GM18505 (cell line): ENCODE results near the gene DENND1A.

Source experiments
- ATAC-seq: cut with Tn5 transposase; IDR thresholded peaks from one replicate; pipeline ENCODE4 v1.9.1; 2021; ENCODE audit not compliant: unreplicated experiment
- POLR2A ChIP-seq: IDR thresholded peaks from 4 replicates; pipeline ENCODE4 v1.6.1; 2011; ENCODE audit warnings: borderline replicate concordance; ENCODE audit not compliant: insufficient read depth, insufficient read length; ENCODE audit errors: extremely low read depth

DENND1A gene

GRCh38 chr9:123421801-123422455, 508.0 kb downstream of the DENND1A start:
- TF ChIP-seq POLR2A = no peak
- ATAC-seq = no peak

GRCh38 chr9:123421186-123421585, 508.7 kb downstream of the DENND1A start:
- no peak for TF ChIP-seq POLR2A
- ATAC-seq = no peak

GRCh38 chr9:123420592-123421111, 509.3 kb downstream of the DENND1A start:
- no peak for TF ChIP-seq POLR2A

GRCh38 chr9:123419721-123420591, 510.0 kb downstream of the DENND1A start:
- no peak for TF ChIP-seq POLR2A
- ATAC-seq = no peak

More at GRCh38 chr9:123420592-123421111, 509.3 kb downstream of the DENND1A start:
- no peak for ATAC-seq

DNA sequence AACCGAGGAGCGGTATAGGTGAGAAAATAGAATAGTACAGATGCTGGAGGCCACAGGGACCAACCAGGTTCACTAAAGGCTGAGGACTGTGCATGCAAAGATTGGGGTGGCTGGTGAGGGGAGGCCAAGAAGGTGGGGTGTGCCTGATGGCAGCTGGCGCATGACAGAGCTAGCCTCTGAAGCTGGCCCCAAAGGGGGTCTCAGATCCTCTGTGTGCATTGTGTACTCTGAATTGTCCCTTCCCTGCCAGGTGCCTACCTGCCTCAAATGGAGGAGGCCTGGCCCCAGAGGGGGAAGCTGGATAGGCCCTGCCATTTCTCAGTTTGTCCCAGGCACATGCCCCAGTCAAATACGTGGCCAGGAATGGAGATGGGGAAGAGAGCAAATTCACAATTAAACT, 510.8 kb downstream of the DENND1A start:
- TF ChIP-seq POLR2A = no peak
- no peak for ATAC-seq

- no peak for ATAC-seq
- TF ChIP-seq POLR2A = no peak
Observed at GRCh38 chr9:123418506-123418905, 511.4 kb downstream of the DENND1A start.

DNA sequence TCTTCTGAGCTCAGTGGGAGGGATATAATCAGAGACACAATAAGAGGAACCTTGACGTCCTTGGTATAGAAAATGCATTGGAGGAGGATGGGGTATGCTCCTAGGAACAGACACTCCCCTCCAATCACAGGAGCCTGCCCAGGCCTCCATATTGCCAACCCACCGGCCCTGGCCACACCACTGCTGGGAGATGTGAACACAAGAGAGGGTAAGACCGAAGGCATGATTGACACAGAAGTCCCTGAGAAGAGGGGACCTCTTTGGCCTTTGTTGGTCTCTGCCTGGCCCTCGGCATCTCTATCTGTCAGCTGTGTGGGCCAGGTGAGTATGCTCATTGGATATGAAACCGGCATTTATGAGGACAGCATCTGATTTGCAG, 511.9 kb downstream of the DENND1A start:
- TF ChIP-seq POLR2A = no peak
- no peak for ATAC-seq

GRCh38 chr9:123417289-123418051, 512.5 kb downstream of the DENND1A start:
- no peak for TF ChIP-seq POLR2A
- ATAC-seq = no peak

- TF ChIP-seq POLR2A = no peak
- ATAC-seq = no peak
Observed at GRCh38 chr9:123416176-123416575, 513.8 kb downstream of the DENND1A start.

DNA sequence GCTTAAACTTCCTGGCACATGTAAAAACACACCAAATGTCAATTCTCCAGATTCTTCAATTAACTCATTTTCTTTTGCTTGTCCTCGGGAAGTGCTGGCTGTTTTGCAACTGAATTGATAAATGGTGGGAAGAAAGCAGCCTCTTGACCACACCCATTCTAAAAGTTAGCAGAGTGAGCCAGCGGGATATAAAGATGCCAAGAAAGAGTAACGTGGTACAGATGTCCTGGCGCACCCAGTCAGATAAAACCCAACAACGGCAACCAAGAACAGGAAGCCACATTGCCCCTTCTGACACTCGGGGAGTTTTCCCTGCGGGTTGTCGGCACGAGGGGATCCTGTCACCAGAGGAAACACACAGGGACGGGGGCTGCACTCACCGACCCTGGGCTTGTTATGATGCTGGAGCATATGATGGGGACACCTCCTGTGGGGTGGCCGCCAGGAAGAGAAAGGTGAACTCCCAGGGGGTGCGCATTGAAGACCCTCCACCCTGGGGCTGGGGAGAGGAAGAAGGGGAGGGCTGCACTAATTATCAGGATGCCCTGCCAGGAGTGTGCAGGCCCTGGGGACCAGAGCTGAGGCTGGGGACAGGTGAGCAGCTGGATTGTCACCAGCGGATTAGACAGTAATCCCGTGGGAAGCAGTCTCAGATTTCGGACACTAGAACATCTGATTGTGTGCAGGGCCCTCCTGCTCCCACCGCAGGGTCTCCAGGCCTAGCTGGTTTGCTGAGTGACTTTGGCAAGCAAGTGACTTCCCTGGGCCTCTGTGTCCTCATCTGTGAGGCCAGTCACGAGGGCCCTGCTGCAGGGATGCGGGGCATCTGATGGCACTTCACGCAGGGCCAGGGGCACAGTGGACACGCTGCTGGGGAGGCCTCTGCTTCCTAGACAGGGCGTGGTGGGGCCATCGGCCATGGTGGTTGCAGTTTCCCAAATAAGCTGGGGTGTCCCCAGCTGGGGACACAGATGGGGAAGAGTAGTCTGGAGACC, 514.7 kb downstream of the DENND1A start:
- no peak for TF ChIP-seq POLR2A
- ATAC-seq = no peak

GRCh38 chr9:123414204-123414603, 515.7 kb downstream of the DENND1A start:
- no peak for TF ChIP-seq POLR2A
- ATAC-seq = no peak

- TF ChIP-seq POLR2A = no peak
- ATAC-seq = no peak
Observed at GRCh38 chr9:123412171-123412820, 517.6 kb downstream of the DENND1A start.
